ENCODE results near the gene FAM222B.
"Not testable (repeated sequence)": the region's sequence is repeated elsewhere in the genome, so short reads cannot be mapped to it uniquely, and the experiment has no call there.

FAM222B gene

DNA sequence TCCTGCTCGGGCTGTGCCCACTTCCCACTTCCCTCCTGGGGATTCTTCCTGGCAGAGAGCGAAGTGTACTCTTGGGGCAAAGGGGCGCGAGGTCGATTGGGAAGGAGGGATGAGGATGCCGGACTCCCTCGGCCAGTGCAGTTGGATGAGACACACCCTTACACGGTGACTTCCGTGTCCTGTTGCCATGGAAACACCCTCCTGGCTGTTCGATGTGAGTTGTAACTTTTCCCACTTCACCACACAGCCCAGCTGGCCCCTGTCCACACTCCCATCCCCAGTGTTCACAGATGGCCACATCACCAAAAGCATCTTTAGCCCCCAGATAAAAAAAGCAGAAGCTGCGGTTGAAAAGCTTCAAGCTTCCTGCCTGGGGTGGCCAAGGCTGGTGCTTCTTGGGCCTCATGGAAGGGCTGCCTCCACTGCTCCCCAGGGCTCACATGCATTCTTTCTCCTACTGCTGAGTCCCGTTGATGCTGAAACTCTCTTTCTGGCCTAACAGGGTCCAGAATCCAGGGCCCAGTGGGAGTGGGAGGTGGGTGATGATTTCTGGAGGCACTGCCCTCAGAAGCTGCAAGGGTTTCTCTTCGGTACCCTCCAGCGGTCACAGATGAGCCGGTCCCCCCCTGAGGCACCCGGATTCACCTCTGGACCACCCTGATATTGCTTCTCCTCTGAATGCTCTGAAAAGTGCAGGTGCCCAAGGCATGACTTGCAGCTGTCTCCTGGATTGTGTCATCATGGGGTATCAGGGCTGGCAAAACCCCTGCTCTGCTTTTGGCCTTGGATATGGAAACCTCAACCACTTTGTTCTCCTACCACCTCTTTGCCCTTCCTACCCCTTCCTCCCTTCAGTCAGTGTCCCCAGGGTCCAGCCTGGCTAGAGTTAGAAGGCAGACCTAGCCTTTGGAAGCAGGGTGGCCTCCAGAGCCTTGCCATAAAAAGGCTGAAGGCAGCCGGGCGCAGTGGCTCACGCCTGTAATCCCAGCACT is 100.9 kb downstream of the FAM222B start:
- TF ChIP-seq, protein P1, sequence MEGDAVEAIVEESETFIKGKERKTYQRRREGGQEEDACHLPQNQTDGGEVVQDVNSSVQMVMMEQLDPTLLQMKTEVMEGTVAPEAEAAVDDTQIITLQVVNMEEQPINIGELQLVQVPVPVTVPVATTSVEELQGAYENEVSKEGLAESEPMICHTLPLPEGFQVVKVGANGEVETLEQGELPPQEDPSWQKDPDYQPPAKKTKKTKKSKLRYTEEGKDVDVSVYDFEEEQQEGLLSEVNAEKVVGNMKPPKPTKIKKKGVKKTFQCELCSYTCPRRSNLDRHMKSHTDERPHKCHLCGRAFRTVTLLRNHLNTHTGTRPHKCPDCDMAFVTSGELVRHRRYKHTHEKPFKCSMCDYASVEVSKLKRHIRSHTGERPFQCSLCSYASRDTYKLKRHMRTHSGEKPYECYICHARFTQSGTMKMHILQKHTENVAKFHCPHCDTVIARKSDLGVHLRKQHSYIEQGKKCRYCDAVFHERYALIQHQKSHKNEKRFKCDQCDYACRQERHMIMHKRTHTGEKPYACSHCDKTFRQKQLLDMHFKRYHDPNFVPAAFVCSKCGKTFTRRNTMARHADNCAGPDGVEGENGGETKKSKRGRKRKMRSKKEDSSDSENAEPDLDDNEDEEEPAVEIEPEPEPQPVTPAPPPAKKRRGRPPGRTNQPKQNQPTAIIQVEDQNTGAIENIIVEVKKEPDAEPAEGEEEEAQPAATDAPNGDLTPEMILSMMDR (IDR thresholded peaks at IDR 0.05), result no peak
- no peak for TF ChIP-seq ZFX (IDR thresholded peaks at IDR 0.05; ENCODE audit: borderline replicate concordance)
- no peak overlapping the region for H3K27ac ChIP-seq

DNA sequence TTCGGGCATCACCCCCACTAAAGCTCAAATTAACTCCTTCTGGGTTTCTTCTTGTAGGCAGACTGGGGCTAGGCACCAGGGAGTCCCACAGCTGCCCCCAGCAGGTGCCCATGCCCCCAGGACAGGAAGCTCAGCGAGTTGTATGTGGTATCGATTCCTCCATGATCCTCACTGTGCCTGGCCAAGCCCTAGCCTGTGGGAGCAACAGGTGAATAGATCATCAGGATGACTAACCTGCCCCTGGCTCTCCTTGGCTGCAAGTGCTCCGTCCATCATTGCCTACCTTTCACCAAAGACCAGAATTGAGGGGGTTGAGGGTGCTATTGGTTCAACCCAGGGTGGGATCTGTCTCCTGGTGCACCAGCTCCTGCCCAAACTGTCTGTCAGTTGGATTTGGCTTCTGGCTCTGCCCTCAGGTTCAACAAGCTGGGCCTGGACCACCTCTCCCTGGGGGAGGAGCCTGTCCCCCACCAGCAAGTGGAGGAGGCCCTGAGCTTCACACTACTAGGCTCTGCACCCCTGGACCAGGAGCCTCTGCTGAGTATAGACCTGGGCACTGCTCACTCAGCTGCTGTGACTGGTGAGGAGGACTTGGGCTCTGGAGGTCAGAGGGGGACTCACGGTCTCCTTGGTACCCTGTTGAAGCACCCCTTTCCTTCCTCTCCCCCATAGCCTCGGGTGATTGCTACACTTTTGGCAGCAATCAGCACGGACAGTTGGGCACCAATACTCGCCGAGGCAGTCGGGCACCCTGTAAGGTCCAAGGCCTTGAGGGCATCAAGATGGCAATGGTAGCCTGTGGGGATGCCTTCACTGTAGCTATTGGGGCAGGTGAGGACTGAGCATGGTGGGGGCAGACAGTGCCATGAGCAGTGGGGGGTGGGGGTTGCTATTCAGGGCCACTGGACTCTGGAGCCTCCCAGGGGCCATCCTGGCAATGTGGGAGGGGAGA is 101.9 kb downstream of the FAM222B start:
- no peak for TF ChIP-seq ZFX (IDR thresholded peaks at IDR 0.05; ENCODE audit: borderline replicate concordance)
- TF ChIP-seq, protein P1 (IDR thresholded peaks at IDR 0.05), result no peak
- H3K27ac ChIP-seq, result no peak overlapping the region

GRCh38 chr17:28738680-28739384 is 103.8 kb downstream of the FAM222B start:
- H3K27ac ChIP-seq, result no peak overlapping the region
- TF ChIP-seq, protein P1 (IDR thresholded peaks at IDR 0.05), result no peak

- no peak overlapping the region for H3K27ac ChIP-seq
- no peak for TF ChIP-seq ZFX (IDR thresholded peaks at IDR 0.05; ENCODE audit: borderline replicate concordance)
- TF ChIP-seq, protein P1 (IDR thresholded peaks at IDR 0.05), result no peak
Observed at GRCh38 chr17:28737770-28738679, 104.6 kb downstream of the FAM222B start.

GRCh38 chr17:28737316-28737715 is 105.3 kb downstream of the FAM222B start:
- TF ChIP-seq, protein P1 (IDR thresholded peaks at IDR 0.05), result no peak
- no peak for TF ChIP-seq ZFX (IDR thresholded peaks at IDR 0.05; ENCODE audit: borderline replicate concordance)
- no peak overlapping the region for H3K27ac ChIP-seq

GRCh38 chr17:28735913-28736769 is 106.4 kb downstream of the FAM222B start:
- not testable (repeated sequence) for H3K27ac ChIP-seq
